Stomach (tissue), 9 donors: ENCODE measurements around the gene NCF4. TPM values are rescaled to one million over a fixed set of nuclear protein-coding genes. Genes with fewer than 3 reads are reported as not detected.

Source experiments
- DNase-seq, 2 donors: peaks; one replicate each; pipeline versions ENCODE4 v3.0.0 to v3.0.0-alpha.2; 2013 to 2019
- H3K27ac ChIP-seq, 5 donors: fragments of 200-600 bp in 4 of 5; sonication (generic) in 4 of 5; one replicate each; pipeline ENCODE4 v1.5.1; 2013 to 2019; ENCODE audit warnings: mild to moderate bottlenecking in 1 of 5, moderate library complexity in 1 of 5
- H3K27me3 ChIP-seq, 3 donors: fragments of 200-600 bp; sonication (generic); one replicate each; pipeline ENCODE4 v1.5.1; 2017 to 2019; ENCODE audit warnings: mixed run types in 1 of 3
- H3K36me3 ChIP-seq, 4 donors: fragments of 200-600 bp; sonication (generic); 1 replicate in 3 of 4; 2 replicates in 1 of 4; pipeline ENCODE4 v1.5.1; 2016 to 2019
- H3K4me1 ChIP-seq, 4 donors: fragments of 200-600 bp; sonication (generic); one replicate each; pipeline ENCODE4 v1.5.1; 2016 to 2019
- H3K4me3 ChIP-seq, 4 donors: fragments of 200-600 bp; sonication (generic) in 3 of 4; one replicate each; pipeline ENCODE4 v1.5.1; 2016 to 2019; ENCODE audit warnings: mild to moderate bottlenecking in 1 of 4
- H3K9me3 ChIP-seq, 4 donors: fragments of 200-600 bp; sonication (generic); one replicate each; pipeline ENCODE4 v1.5.1; 2016 to 2019
- CTCF ChIP-seq, 7 experiments: fragments of 450-650 bp in 4 of 7; fragments of 200-600 bp in 3 of 7; sonication (generic) in 3 of 7; IDR thresholded peaks; one replicate each; pipeline ENCODE4 v1.5.1; 2016 to 2019; ENCODE audit warnings: antibody characterized with exemption in 7 of 7, control low read depth in 2 of 7, mild to moderate bottlenecking in 1 of 7
- EP300 ChIP-seq: sonication (generic); formaldehyde crosslinking; IDR thresholded peaks from one replicate; pipeline ENCODE4 v1.6.1; 2017; ENCODE audit warnings: antibody characterized with exemption
- POLR2A ChIP-seq, 4 donors: fragments of 450-650 bp; IDR thresholded peaks; one replicate each; pipeline ENCODE4 v1.6.1; 2016; ENCODE audit warnings: antibody characterized with exemption in 4 of 4, control low read depth in 2 of 4, mild to moderate bottlenecking in 1 of 4, moderate library complexity in 1 of 4
- POLR2AphosphoS5 ChIP-seq, 3 donors: sonication (generic); formaldehyde crosslinking; IDR thresholded peaks; one replicate each; pipeline ENCODE4 v1.6.1; 2016; ENCODE audit warnings: antibody characterized with exemption in 3 of 3
- WGBS, 5 donors: extraction: QIAGEN DNeasy Blood & Tissue Kit in 3 of 5; methylation state at CpG; one replicate each; pipeline versions ENCODE4 v1.1.5 to v1.1.7; 2013 to 2018; 5-methylcytosine and 5-hydroxymethylcytosine counted together
- intact Hi-C: fragments of 100-400 bp; cut with DNase I; formaldehyde crosslinking; loops from one replicate; pipeline ENCODE4 v1.15.1; 2023; ENCODE audit warnings: low total_unique reads
- polyA plus RNA-seq, 3 donors: library from polyadenylated mRNA; stranded (reverse); fragments of 200-250 nt; gene quantifications; one replicate each; pipeline ENCODE4 v1.2.3, GENCODE V29; 2013
- total RNA-seq, 5 donors: library from RNA; depleted of rRNA; stranded (reverse); fragments of >200 nt; gene quantifications; one replicate each; pipeline versions ENCODE4 v1.1.0 to v1.2.3, GENCODE V29; 2014 to 2016
- donor health status: healthy with polysubstance abuse.
- donor health status: Bipolar disorder and iron deficiency.
- donor health status: healthy.

NCF4 gene
- total and polyA plus RNA-seq, 8 donors, result 5.0 to 32.1 (median 7.3) TPM; not detected in 1

DNA sequence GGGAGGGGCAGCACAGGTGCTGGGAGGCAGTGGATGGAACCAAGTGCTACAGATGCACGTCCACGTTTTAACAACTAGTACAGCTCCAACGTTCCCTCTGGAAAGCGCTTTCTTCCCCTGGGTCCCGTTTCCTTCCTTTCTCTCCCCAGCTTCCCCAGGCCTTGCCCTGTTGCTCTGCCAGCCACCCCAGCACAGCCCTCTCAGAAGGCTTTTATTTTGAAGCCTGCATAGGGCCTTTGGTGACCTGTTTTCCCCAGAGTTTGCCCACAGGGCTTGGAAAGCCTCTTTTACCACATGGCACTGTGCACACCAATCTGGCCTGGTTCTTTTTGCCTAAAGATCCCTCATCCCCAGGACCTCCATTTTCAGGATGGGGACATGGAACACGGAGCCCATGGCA, 13.9 kb upstream of the NCF4 start:
- Histone ChIP-seq H3K4me3 (no peak overlapping the region), H3K27ac (no peak overlapping the region), H3K36me3 (no peaks in the 10 kb centered on the region), H3K9me3 (no peaks in the 10 kb centered on the region), H3K4me1 (no peaks in the 10 kb centered on the region), H3K27me3 (peaks cover 0 to 82% (median 14%) of the 10 kb centered on the region in 3 donors)
- 44 to 61% (median 57%) methylated on average over 5 to 6 of the region's 6 CpGs for WGBS, 5 donors
- no peak for DNase-seq
- TF ChIP-seq POLR2A (IDR thresholded peaks at IDR 0.05), result no peak
- TF ChIP-seq CTCF (IDR thresholded peaks at IDR 0.05), result no peak
- no peak for TF ChIP-seq POLR2AphosphoS5 (IDR thresholded peaks at IDR 0.05)
- no peak for TF ChIP-seq EP300
- intact Hi-C loops, result no loop called here

DNA sequence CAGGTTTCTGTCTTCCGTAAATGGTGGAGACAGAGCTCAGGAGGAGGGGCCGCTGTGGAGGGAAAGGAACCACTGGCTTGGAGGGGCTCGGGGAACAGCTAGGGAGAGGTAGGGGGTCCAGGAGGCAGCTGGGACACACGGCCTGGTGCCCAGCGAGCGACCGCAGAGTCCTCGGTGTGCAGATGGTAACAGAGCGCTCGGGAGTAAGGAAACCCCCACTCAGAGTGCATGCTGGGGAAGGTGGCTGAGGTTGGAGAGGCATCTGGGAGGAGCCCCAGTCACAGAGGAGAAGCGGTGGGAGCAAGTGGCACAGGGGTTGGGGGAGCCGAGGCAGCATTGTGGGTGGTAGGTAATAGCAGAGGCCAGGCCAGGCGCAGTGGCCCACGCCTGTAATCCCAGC, 10.8 kb upstream of the NCF4 start:
- intact Hi-C loops, result loop anchor here (10.0 kb wide), 1 partner anchor 125 kb away; no protein-coding TSS in a partner anchor
- 74 to 82% (median 78%) methylated on average over 14 of the region's 14 CpGs for WGBS, 5 donors
- Histone ChIP-seq H3K4me1 (no peaks in the 10 kb centered on the region), H3K9me3 (no peaks in the 10 kb centered on the region), H3K27me3 (peaks cover 0 to 69% (median 14%) of the 10 kb centered on the region in 3 donors), H3K36me3 (no peaks in the 10 kb centered on the region), H3K4me3 (no peak overlapping the region), H3K27ac (no peak overlapping the region)
- TF ChIP-seq CTCF (IDR thresholded peaks at IDR 0.05) (no peak), EP300 (no peak), POLR2A (IDR thresholded peaks at IDR 0.05) (no peak), POLR2AphosphoS5 (IDR thresholded peaks at IDR 0.05) (no peak)
- no peak for DNase-seq

DNA sequence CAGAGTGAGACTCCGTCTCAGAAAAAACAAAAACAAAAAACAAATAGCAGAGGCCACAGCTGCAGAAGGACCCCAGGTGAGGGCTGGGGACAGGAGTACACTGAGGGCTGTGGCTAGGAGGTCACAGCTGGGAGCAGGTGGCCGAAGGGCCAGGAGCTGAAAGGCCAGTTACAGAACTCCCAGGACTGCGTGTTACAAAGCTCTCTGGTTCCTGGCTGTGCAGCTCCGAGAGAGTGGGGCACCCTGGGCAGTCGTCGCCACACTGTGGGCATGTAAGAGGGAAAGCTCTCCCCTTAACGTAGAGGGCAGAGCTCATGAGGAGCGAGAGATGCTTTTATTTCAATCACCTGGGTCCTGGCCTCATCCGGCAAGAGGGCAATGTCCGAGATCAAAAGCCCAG, 10.1 kb upstream of the NCF4 start:
- Histone ChIP-seq H3K27me3 (peaks cover 0 to 62% (median 14%) of the 10 kb centered on the region in 3 donors), H3K4me3 (no peak overlapping the region), H3K9me3 (no peaks in the 10 kb centered on the region), H3K36me3 (no peaks in the 10 kb centered on the region), H3K27ac (no peak overlapping the region), H3K4me1 (peaks cover 0 to under 1% (median 0%) of the 10 kb centered on the region in 4 donors)
- intact Hi-C loops, result loop anchor here (10.0 kb wide), 1 partner anchor 124 kb away; no protein-coding TSS in a partner anchor
- 70 to 79% (median 77%) methylated on average over 10 of the region's 10 CpGs for WGBS, 5 donors
- DNase-seq, result no peak
- TF ChIP-seq POLR2AphosphoS5 (IDR thresholded peaks at IDR 0.05), result no peak
- TF ChIP-seq CTCF (IDR thresholded peaks at IDR 0.05), result no peak
- TF ChIP-seq POLR2A (IDR thresholded peaks at IDR 0.05), result no peak
- no peak for TF ChIP-seq EP300

DNA sequence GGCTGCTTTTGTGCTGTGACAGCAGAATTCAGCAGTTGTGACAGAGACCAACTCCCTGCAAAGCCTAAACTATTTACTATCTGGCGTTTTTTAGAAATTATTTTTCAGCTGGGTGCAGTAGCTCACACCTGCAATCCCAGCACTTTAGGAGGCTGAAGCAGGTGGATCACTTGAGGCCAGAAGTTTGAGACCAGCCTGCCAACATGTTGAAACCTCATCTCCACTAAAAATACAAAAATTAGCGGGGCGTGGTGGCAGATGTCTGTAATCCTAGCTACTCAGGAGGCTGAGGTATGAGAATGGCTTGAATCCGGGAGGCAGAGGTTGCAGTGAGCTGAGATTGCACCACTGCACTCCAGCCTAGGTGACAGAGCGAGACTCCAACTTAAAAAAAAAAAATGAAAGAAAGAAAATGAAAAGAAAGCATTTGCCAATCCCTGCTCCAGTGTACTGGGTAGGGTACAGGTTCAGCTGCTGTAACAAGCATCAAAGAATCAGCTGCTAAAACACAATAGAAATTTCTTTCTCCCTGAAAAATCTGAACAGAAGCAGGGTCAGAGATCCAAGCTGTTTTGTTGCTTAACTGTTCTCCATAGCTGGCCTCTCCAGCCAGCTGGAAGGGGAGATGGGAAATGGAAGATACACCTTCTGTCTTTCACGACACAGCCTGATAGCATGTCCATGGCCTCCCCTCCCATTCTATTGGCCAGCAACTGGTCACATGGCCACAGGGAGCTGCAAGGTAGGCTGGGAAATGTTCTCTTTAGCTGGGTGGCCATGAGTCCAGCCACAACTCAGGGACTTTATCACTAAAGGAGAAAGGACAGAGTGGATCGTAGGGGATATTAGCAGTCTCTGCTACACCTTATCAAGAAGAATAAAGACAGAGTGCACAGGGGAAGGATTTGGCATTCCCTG, 8.5 kb upstream of the NCF4 start:
- intact Hi-C loops, result loop anchor here (10.0 kb wide), 1 partner anchor 122 kb away; no protein-coding TSS in a partner anchor
- WGBS, 5 donors, result 80 to 85% (median 83%) methylated on average over 7 of the region's 7 CpGs
- Histone ChIP-seq H3K36me3 (no peaks in the 10 kb centered on the region), H3K27ac (no peak overlapping the region), H3K27me3 (peaks cover 0 to 55% (median 4%) of the 10 kb centered on the region in 3 donors), H3K9me3 (no peaks in the 10 kb centered on the region), H3K4me3 (no peak overlapping the region), H3K4me1 (peaks cover 0 to 10% (median 8%) of the 10 kb centered on the region in 4 donors)
- no peak for DNase-seq
- TF ChIP-seq POLR2A (IDR thresholded peaks at IDR 0.05) (no peak), CTCF (IDR thresholded peaks at IDR 0.05) (no peak), POLR2AphosphoS5 (IDR thresholded peaks at IDR 0.05) (no peak), EP300 (no peak)
